ENCODE data around the gene HGF.

DNA sequence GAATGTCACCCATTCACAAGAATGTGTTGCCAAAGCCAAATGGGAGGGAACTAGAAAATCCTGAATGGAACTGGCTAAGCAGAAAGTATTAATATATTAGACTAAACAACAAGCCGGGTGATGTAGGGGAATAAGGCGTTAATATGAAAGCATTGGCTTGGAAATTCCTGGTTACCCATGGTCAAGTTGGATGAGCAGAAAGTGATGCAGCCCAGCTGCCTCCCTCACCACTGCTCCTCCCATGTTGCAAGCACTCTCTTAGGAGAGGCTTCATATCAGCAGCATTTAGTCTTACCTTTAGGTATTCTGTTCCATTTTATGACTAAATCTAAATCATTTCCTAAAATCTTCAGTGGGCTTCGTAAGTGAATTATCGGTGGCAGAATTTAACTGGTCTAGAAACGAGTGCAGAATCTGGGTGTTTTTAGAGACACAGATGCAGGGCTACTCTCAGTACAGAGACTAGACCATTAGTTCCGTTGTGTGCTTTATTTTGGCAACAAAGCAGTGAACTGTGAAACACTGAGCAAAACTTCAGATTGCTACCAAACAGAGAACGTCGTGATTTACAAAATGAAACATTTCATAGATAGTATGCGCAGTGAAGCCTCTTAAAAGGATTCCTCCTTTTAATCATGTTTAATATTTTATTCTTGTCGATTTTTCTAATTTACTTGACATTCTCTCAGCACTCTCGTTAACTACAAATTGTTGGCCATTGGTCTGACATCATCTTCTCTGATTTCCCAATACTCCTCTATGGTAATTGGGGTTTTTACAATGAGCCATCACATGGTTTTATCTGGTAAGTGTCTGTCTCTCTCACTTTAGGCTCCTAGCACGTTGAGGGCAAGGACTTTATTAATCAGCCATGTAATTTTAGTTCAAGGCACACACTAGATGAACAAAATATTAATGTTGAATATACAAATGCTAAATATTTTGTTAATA is 22.0 kb upstream of the HGF start:
- TF ChIP-seq, protein P1, sequence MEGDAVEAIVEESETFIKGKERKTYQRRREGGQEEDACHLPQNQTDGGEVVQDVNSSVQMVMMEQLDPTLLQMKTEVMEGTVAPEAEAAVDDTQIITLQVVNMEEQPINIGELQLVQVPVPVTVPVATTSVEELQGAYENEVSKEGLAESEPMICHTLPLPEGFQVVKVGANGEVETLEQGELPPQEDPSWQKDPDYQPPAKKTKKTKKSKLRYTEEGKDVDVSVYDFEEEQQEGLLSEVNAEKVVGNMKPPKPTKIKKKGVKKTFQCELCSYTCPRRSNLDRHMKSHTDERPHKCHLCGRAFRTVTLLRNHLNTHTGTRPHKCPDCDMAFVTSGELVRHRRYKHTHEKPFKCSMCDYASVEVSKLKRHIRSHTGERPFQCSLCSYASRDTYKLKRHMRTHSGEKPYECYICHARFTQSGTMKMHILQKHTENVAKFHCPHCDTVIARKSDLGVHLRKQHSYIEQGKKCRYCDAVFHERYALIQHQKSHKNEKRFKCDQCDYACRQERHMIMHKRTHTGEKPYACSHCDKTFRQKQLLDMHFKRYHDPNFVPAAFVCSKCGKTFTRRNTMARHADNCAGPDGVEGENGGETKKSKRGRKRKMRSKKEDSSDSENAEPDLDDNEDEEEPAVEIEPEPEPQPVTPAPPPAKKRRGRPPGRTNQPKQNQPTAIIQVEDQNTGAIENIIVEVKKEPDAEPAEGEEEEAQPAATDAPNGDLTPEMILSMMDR (IDR thresholded peaks at IDR 0.05; ENCODE audit: insufficient read depth, low read length): no peak
- TF ChIP-seq, protein P2, sequence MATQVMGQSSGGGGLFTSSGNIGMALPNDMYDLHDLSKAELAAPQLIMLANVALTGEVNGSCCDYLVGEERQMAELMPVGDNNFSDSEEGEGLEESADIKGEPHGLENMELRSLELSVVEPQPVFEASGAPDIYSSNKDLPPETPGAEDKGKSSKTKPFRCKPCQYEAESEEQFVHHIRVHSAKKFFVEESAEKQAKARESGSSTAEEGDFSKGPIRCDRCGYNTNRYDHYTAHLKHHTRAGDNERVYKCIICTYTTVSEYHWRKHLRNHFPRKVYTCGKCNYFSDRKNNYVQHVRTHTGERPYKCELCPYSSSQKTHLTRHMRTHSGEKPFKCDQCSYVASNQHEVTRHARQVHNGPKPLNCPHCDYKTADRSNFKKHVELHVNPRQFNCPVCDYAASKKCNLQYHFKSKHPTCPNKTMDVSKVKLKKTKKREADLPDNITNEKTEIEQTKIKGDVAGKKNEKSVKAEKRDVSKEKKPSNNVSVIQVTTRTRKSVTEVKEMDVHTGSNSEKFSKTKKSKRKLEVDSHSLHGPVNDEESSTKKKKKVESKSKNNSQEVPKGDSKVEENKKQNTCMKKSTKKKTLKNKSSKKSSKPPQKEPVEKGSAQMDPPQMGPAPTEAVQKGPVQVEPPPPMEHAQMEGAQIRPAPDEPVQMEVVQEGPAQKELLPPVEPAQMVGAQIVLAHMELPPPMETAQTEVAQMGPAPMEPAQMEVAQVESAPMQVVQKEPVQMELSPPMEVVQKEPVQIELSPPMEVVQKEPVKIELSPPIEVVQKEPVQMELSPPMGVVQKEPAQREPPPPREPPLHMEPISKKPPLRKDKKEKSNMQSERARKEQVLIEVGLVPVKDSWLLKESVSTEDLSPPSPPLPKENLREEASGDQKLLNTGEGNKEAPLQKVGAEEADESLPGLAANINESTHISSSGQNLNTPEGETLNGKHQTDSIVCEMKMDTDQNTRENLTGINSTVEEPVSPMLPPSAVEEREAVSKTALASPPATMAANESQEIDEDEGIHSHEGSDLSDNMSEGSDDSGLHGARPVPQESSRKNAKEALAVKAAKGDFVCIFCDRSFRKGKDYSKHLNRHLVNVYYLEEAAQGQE (IDR thresholded peaks at IDR 0.05; ENCODE audit: insufficient replicate concordance, low read depth): no peak
- TF ChIP-seq POLR2AphosphoS5 (IDR thresholded peaks at IDR 0.05; ENCODE audit: low read depth): no peak
- no peak for TF ChIP-seq GABPA (IDR thresholded peaks at IDR 0.05; ENCODE audit: low read depth)
- TF ChIP-seq SPI1 (IDR thresholded peaks at IDR 0.05; ENCODE audit: borderline replicate concordance, low read depth): no peak

Measured in HL-60 (cell line).